Immature natural killer cell (primary cell): ENCODE data around the gene CFTR. TPM values are rescaled to one million over a fixed set of nuclear protein-coding genes. Genes with fewer than 3 reads are reported as not detected.

ENCODE experiments used
- DNase-seq, 3 donors: peaks; one replicate each; pipeline ENCODE4 v3.0.0; 2022; ENCODE audit warnings: mixed read lengths in 1 of 3
- H3K27ac Mint-ChIP-seq, 6 donors: one replicate each; pipeline ENCODE4 v1.8.0; 2020; ENCODE audit warnings: mixed read lengths in 6 of 6, mild to moderate bottlenecking in 5 of 6, inconsistent platforms in 4 of 6, moderate library complexity in 3 of 6
- H3K27me3 Mint-ChIP-seq, 3 donors: one replicate each; pipeline ENCODE4 v1.8.0; 2020 to 2021; ENCODE audit warnings: low read depth in 3 of 3, mild to moderate bottlenecking in 3 of 3, mixed read lengths in 3 of 3, moderate library complexity in 3 of 3, inconsistent platforms in 1 of 3
- H3K36me3 Mint-ChIP-seq, 3 donors: one replicate each; pipeline ENCODE4 v1.8.0; 2020; ENCODE audit warnings: mixed read lengths in 3 of 3, inconsistent platforms in 2 of 3, mild to moderate bottlenecking in 2 of 3
- H3K4me1 Mint-ChIP-seq, 2 donors: one replicate each; pipeline ENCODE4 v1.8.0; 2020; ENCODE audit warnings: inconsistent platforms in 2 of 2, mild to moderate bottlenecking in 2 of 2, mixed read lengths in 2 of 2, moderate library complexity in 1 of 2
- H3K4me3 Mint-ChIP-seq, 5 donors: one replicate each; pipeline ENCODE4 v1.8.0; 2020; ENCODE audit warnings: mild to moderate bottlenecking in 5 of 5, mixed read lengths in 5 of 5, inconsistent platforms in 3 of 5, moderate library complexity in 3 of 5
- H3K9me3 Mint-ChIP-seq, 6 donors: one replicate each; pipeline ENCODE4 v1.8.0; 2020; ENCODE audit warnings: mild to moderate bottlenecking in 6 of 6, mixed read lengths in 6 of 6, inconsistent platforms in 4 of 6, moderate library complexity in 3 of 6
- polyA plus RNA-seq, 3 donors: library from polyadenylated mRNA; unstranded; fragments of 300-500 nt; fragmentation: Illumina TruSeq; gene quantifications; one replicate each; pipeline ENCODE4 v1.2.3, GENCODE V29; 2021

The CFTR gene
- polyA plus RNA-seq, 3 donors from 2014 or later = not detected

GRCh38 chr7:117612637-117613036, 132.8 kb downstream of the CFTR start:
- Mint-ChIP-seq H3K9me3 (peaks cover 1 to 7% (median 2%) of the 10 kb centered on the region in 6 donors), H3K27ac (no peak overlapping the region), H3K4me1 (no peaks in the 10 kb centered on the region), H3K36me3 (no peaks in the 10 kb centered on the region), H3K4me3 (no peak overlapping the region), H3K27me3 (no peaks in the 10 kb centered on the region)
- DNase-seq = no peak

GRCh38 chr7:117616694-117617093, 136.9 kb downstream of the CFTR start:
- no peaks in the 10 kb centered on the region for H3K4me1 Mint-ChIP-seq
- H3K4me3 Mint-ChIP-seq = no peak overlapping the region
- H3K27me3 Mint-ChIP-seq = peaks cover 0 to 2% (median 2%) of the 10 kb centered on the region in 3 donors
- H3K27ac Mint-ChIP-seq = no peak overlapping the region
- DNase-seq = no peak
- H3K36me3 Mint-ChIP-seq = no peaks in the 10 kb centered on the region
- peaks cover 5 to 18% (median 9%) of the 10 kb centered on the region in 6 donors for H3K9me3 Mint-ChIP-seq

- DNase-seq = no peak
- Mint-ChIP-seq H3K9me3 (peaks cover 0 to 22% (median 9%) of the 10 kb centered on the region in 6 donors), H3K27me3 (peaks cover 0 to 2% (median 2%) of the 10 kb centered on the region in 3 donors), H3K27ac (no peak overlapping the region), H3K4me3 (no peak overlapping the region), H3K36me3 (no peaks in the 10 kb centered on the region), H3K4me1 (no peaks in the 10 kb centered on the region)
Observed at GRCh38 chr7:117619681-117620080, 139.9 kb downstream of the CFTR start.

- Mint-ChIP-seq H3K9me3 (peaks cover under 1 to 22% (median 9%) of the 10 kb centered on the region in 6 donors), H3K36me3 (no peaks in the 10 kb centered on the region), H3K27ac (no peak overlapping the region), H3K27me3 (peaks cover 0 to 2% (median 2%) of the 10 kb centered on the region in 3 donors), H3K4me3 (no peak overlapping the region), H3K4me1 (no peaks in the 10 kb centered on the region)
- DNase-seq = no peak
Observed at GRCh38 chr7:117621075-117621618, 141.3 kb downstream of the CFTR start.

GRCh38 chr7:117623606-117624005, 143.8 kb downstream of the CFTR start:
- peaks cover 3 to 11% (median 6%) of the 10 kb centered on the region in 6 donors for H3K9me3 Mint-ChIP-seq
- no peak for DNase-seq
- H3K27ac Mint-ChIP-seq = no peak overlapping the region
- no peaks in the 10 kb centered on the region for H3K4me1 Mint-ChIP-seq
- H3K4me3 Mint-ChIP-seq = no peak overlapping the region
- peaks cover 0 to 2% (median 0%) of the 10 kb centered on the region in 3 donors for H3K27me3 Mint-ChIP-seq
- H3K36me3 Mint-ChIP-seq = no peaks in the 10 kb centered on the region

DNA sequence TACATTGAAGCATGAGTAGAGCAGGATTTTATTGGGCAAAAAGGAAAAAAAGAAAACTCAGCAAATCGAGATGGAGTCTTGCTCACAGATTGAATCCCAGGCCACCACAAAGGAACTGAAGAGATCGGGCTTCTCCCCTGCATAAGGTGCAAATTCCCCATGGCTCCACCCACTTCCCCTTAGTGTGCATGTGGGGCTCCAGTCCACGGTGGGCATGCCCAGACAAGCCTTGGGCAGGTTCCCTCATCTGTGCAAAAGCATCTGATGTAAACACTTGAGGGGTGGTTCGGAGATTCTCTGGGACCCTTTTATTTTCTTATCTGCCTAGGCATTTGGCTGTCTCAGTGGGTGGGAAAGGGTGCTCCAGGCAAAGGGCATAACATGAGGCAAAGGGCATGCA, 150.7 kb downstream of the CFTR start:
- no peaks in the 10 kb centered on the region for H3K36me3 Mint-ChIP-seq

GRCh38 chr7:117630907-117631564, 151.2 kb downstream of the CFTR start:
- no peaks in the 10 kb centered on the region for H3K4me1 Mint-ChIP-seq
- H3K36me3 Mint-ChIP-seq = no peaks in the 10 kb centered on the region
- no peak overlapping the region for H3K4me3 Mint-ChIP-seq
- H3K27ac Mint-ChIP-seq = no peak overlapping the region
- H3K27me3 Mint-ChIP-seq = peaks cover 0 to 7% (median 1%) of the 10 kb centered on the region in 3 donors
- no peak for DNase-seq
- H3K9me3 Mint-ChIP-seq = peaks cover 0 to 19% (median 8%) of the 10 kb centered on the region in 6 donors

More for the DNA sequence above, 150.7 kb downstream of the CFTR start:
- peaks cover 0 to 16% (median 8%) of the 10 kb centered on the region in 6 donors for H3K9me3 Mint-ChIP-seq
- H3K4me1 Mint-ChIP-seq = no peaks in the 10 kb centered on the region
- no peak for DNase-seq
- H3K4me3 Mint-ChIP-seq = no peak overlapping the region
- H3K27me3 Mint-ChIP-seq = peaks cover 0 to 7% (median 1%) of the 10 kb centered on the region in 3 donors
- no peak overlapping the region for H3K27ac Mint-ChIP-seq

DNA sequence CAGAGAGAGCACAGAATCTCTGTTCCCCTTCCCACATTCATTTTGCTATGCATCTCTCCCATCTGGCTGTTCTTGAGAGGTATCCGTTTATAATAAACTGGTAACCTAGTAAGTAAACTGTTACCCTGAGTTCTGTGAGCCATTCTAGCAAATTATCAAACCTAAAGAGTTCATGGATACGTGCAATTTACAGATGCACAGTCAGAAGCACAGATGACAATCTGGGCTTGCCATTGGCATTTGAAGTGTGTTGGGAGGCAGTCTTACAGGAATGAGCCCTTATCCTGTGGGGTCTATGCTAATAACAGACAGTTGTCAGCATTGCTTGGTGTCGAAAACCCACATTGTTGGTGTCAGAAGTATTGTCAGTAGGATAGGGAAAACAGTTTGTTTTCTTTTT, 151.8 kb downstream of the CFTR start:
- DNase-seq = no peak
- Mint-ChIP-seq H3K27ac (no peak overlapping the region), H3K4me1 (no peaks in the 10 kb centered on the region), H3K4me3 (no peak overlapping the region), H3K36me3 (no peaks in the 10 kb centered on the region), H3K9me3 (peaks cover 0 to 24% (median 7%) of the 10 kb centered on the region in 6 donors), H3K27me3 (peaks cover 0 to 7% (median 1%) of the 10 kb centered on the region in 3 donors)

DNA sequence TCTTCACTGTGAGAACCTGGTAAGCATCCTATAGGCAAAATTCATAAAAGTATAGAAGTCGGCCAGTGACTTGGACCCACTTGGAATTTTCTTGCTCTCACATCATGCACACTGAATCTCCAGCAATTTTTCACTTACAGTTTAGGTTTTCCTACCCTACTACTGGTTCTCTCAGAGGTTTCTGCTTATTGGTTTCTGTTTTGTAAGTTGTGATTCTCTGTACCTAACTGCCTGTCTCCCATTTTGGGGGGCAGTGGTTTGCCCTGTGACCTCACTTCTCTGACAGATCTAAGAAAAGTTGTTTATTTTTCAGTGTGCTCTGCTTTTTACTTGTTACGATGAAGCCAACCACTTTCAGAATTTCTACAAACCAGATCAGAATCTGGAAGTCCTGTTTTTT, 158.1 kb downstream of the CFTR start:
- H3K4me1 Mint-ChIP-seq = no peaks in the 10 kb centered on the region
- peaks cover 0 to 4% (median 0%) of the 10 kb centered on the region in 3 donors for H3K27me3 Mint-ChIP-seq
- no peaks in the 10 kb centered on the region for H3K36me3 Mint-ChIP-seq
- no peak overlapping the region for H3K27ac Mint-ChIP-seq
- peaks cover 0 to 12% (median 0%) of the 10 kb centered on the region in 6 donors for H3K9me3 Mint-ChIP-seq
- DNase-seq = no peak
- no peak overlapping the region for H3K4me3 Mint-ChIP-seq

GRCh38 chr7:117639966-117640365, 160.1 kb downstream of the CFTR start:
- Mint-ChIP-seq H3K27ac (no peak overlapping the region), H3K4me3 (no peak overlapping the region), H3K4me1 (no peaks in the 10 kb centered on the region), H3K27me3 (no peaks in the 10 kb centered on the region), H3K9me3 (peaks cover 0 to 21% (median under 1%) of the 10 kb centered on the region in 6 donors), H3K36me3 (no peaks in the 10 kb centered on the region)
- DNase-seq = no peak

- Mint-ChIP-seq H3K27ac (no peak overlapping the region), H3K4me1 (no peaks in the 10 kb centered on the region), H3K27me3 (no peaks in the 10 kb centered on the region), H3K9me3 (peaks cover 0 to 22% (median 1%) of the 10 kb centered on the region in 6 donors), H3K36me3 (no peaks in the 10 kb centered on the region), H3K4me3 (no peak overlapping the region)
- no peak for DNase-seq
Observed at GRCh38 chr7:117640465-117640864, 160.6 kb downstream of the CFTR start.

- H3K36me3 Mint-ChIP-seq = no peaks in the 10 kb centered on the region
- H3K27ac Mint-ChIP-seq = no peak overlapping the region
- peaks cover 5 to 20% (median 8%) of the 10 kb centered on the region in 6 donors for H3K9me3 Mint-ChIP-seq
- no peaks in the 10 kb centered on the region for H3K4me1 Mint-ChIP-seq
- no peak overlapping the region for H3K4me3 Mint-ChIP-seq
- H3K27me3 Mint-ChIP-seq = no peaks in the 10 kb centered on the region
- DNase-seq = no peak
Observed at GRCh38 chr7:117645481-117646165, 165.8 kb downstream of the CFTR start.

- DNase-seq = no peak
- peaks cover 5 to 25% (median 8%) of the 10 kb centered on the region in 6 donors for H3K9me3 Mint-ChIP-seq
- no peak overlapping the region for H3K4me3 Mint-ChIP-seq
- H3K27me3 Mint-ChIP-seq = peaks cover 0 to 2% (median 0%) of the 10 kb centered on the region in 3 donors
- H3K36me3 Mint-ChIP-seq = no peaks in the 10 kb centered on the region
- H3K4me1 Mint-ChIP-seq = no peaks in the 10 kb centered on the region
- no peak overlapping the region for H3K27ac Mint-ChIP-seq
Observed at GRCh38 chr7:117648203-117648866, 168.5 kb downstream of the CFTR start.
